H9 (cell line): ENCODE measurements around the gene LXN. TPM values are rescaled to one million over a fixed set of nuclear protein-coding genes. Genes with fewer than 3 reads are reported as not detected.

ENCODE experiments used
- DNase-seq: peaks from one replicate; pipeline ENCODE4 v3.0.0-alpha.2; 2017
- H2AFZ ChIP-seq: one replicate; pipeline ENCODE4 v1.6.1; 2013; ENCODE audit warnings: mild to moderate bottlenecking, low read length, control low read depth, moderate library complexity
- H2AK5ac ChIP-seq: 2 replicates; pipeline ENCODE4 v1.6.1; 2013; ENCODE audit warnings: low read length, control low read depth, mixed read lengths; ENCODE audit not compliant: insufficient read length
- H2BK120ac ChIP-seq: one replicate; pipeline ENCODE4 v1.6.1; 2013; ENCODE audit warnings: low read depth, mild to moderate bottlenecking, low read length, control low read depth, inconsistent platforms; ENCODE audit not compliant: poor library complexity, severe bottlenecking
- H2BK12ac ChIP-seq: 2 replicates; pipeline ENCODE4 v1.6.1; 2013; ENCODE audit warnings: low read length, control low read depth, mixed read lengths, low read depth; ENCODE audit not compliant: insufficient read length
- H2BK15ac ChIP-seq: 2 replicates; pipeline ENCODE4 v1.6.1; 2013; ENCODE audit warnings: low read depth, low read length, control low read depth
- H2BK20ac ChIP-seq: one replicate; pipeline ENCODE4 v1.6.1; 2013; ENCODE audit warnings: low read depth, mild to moderate bottlenecking, low read length, control low read depth, inconsistent platforms; ENCODE audit not compliant: poor library complexity, severe bottlenecking
- H2BK5ac ChIP-seq: 2 replicates; pipeline ENCODE4 v1.6.1; 2013; ENCODE audit warnings: low read length, control low read depth, mixed read lengths; ENCODE audit not compliant: insufficient read length
- H3K14ac ChIP-seq: 2 replicates; pipeline ENCODE4 v1.6.1; 2013; ENCODE audit warnings: low read length, control low read depth; ENCODE audit not compliant: insufficient read depth
- H3K18ac ChIP-seq: 2 replicates; pipeline ENCODE4 v1.6.1; 2013; ENCODE audit warnings: low read depth, mild to moderate bottlenecking, mixed read lengths, low read length, control low read depth; ENCODE audit not compliant: insufficient read length
- H3K23ac ChIP-seq: 2 replicates; pipeline ENCODE4 v1.6.1; 2013; ENCODE audit warnings: low read length, control low read depth, mixed read lengths, low read depth; ENCODE audit not compliant: insufficient read length
- H3K23me2 ChIP-seq: 2 replicates; pipeline ENCODE4 v1.6.1; 2013; ENCODE audit warnings: low read depth, mild to moderate bottlenecking, mixed read lengths, low read length, control low read depth; ENCODE audit not compliant: insufficient read length, poor library complexity, severe bottlenecking
- H3K27ac ChIP-seq: 2 replicates; pipeline ENCODE4 v1.5.1; 2013; ENCODE audit warnings: low read length, control low read depth, mixed read lengths, low read depth; ENCODE audit not compliant: insufficient read length
- H3K27me3 ChIP-seq: 2 replicates; pipeline ENCODE4 v1.6.1; 2013; ENCODE audit warnings: low read length, control low read depth, inconsistent platforms; ENCODE audit not compliant: insufficient read depth
- H3K4ac ChIP-seq: 2 replicates; pipeline ENCODE4 v1.6.1; 2013; ENCODE audit warnings: low read depth, mild to moderate bottlenecking, control low read depth, inconsistent platforms, low read length, moderate library complexity
- H3K4me1 ChIP-seq: 2 replicates; pipeline ENCODE4 v1.6.1; 2013; ENCODE audit warnings: low read length, control low read depth, inconsistent platforms; ENCODE audit not compliant: insufficient read depth
- H3K4me2 ChIP-seq: 2 replicates; pipeline ENCODE4 v1.6.1; 2013; ENCODE audit warnings: low read length, control low read depth, mixed read lengths; ENCODE audit not compliant: insufficient read length, insufficient read depth
- H3K56ac ChIP-seq: 2 replicates; pipeline ENCODE4 v1.6.1; 2013; ENCODE audit warnings: low read depth, mild to moderate bottlenecking, mixed read lengths, low read length, control low read depth; ENCODE audit not compliant: insufficient read length
- H3K79me1 ChIP-seq: 2 replicates; pipeline ENCODE4 v1.6.1; 2013; ENCODE audit warnings: low read depth, mild to moderate bottlenecking, moderate library complexity, low read length, control low read depth, inconsistent platforms; ENCODE audit not compliant: insufficient read depth, poor library complexity, severe bottlenecking
- H3K79me2 ChIP-seq: 2 replicates; pipeline ENCODE4 v1.6.1; 2013; ENCODE audit warnings: low read length, control low read depth, inconsistent platforms; ENCODE audit not compliant: insufficient read depth
- H3K9ac ChIP-seq: 2 replicates; pipeline ENCODE4 v1.6.1; 2013; ENCODE audit warnings: low read length, control low read depth, mixed read lengths; ENCODE audit not compliant: insufficient read length; ENCODE audit errors: extremely low read depth
- H3K9me3 ChIP-seq: one replicate; pipeline ENCODE4 v1.6.1; 2013; ENCODE audit warnings: low read depth, low read length, inconsistent platforms; ENCODE audit not compliant: control insufficient read depth
- H3T11ph ChIP-seq: one replicate; pipeline ENCODE4 v1.6.1; 2013; ENCODE audit warnings: mild to moderate bottlenecking, low read length, control low read depth, inconsistent platforms
- H4K20me1 ChIP-seq: one replicate; pipeline ENCODE4 v1.6.1; 2013; ENCODE audit not compliant: control insufficient read depth, insufficient read length, insufficient read depth
- H4K5ac ChIP-seq: 2 replicates; pipeline ENCODE4 v1.6.1; 2013; ENCODE audit warnings: low read depth, mild to moderate bottlenecking, mixed read lengths, low read length, control low read depth; ENCODE audit not compliant: insufficient read length
- H4K8ac ChIP-seq: replicated peaks from 2 replicates; pipeline ENCODE4 v1.6.1; 2013; ENCODE audit warnings: low read length, control low read depth, mixed read lengths, low read depth; ENCODE audit not compliant: insufficient read length
- H4K91ac ChIP-seq: 2 replicates; pipeline ENCODE4 v1.6.1; 2013; ENCODE audit warnings: low read depth, mild to moderate bottlenecking, moderate library complexity, mixed read lengths, low read length, control low read depth; ENCODE audit not compliant: insufficient read length
- H3K27ac Mint-ChIP-seq, 3 experiments: 2 replicates in 2 of 3; 3 replicates in 1 of 3; pipeline ENCODE4 v1.8.0; 2020 to 2021; ENCODE audit warnings: mixed read lengths in 3 of 3, mild to moderate bottlenecking in 1 of 3, moderate library complexity in 1 of 3
- H3K27me3 Mint-ChIP-seq: 2 replicates; pipeline ENCODE4 v1.8.0; 2021; ENCODE audit warnings: low read depth, mild to moderate bottlenecking, moderate library complexity, mixed read lengths
- H3K36me3 Mint-ChIP-seq, 3 experiments: 2 replicates in 2 of 3; 3 replicates in 1 of 3; pipeline ENCODE4 v1.8.0; 2020 to 2021; ENCODE audit warnings: low read depth in 3 of 3, mixed read lengths in 3 of 3; ENCODE audit not compliant: insufficient read depth in 1 of 3
- H3K4me1 Mint-ChIP-seq, 2 experiments: 2 replicates each; pipeline ENCODE4 v1.8.0; 2020; ENCODE audit warnings: mixed read lengths in 2 of 2
- H3K4me3 Mint-ChIP-seq, 2 experiments: 2 replicates in 1 of 2; 3 replicates in 1 of 2; pipeline ENCODE4 v1.8.0; 2020 to 2021; ENCODE audit warnings: mild to moderate bottlenecking in 2 of 2, mixed read lengths in 2 of 2, moderate library complexity in 1 of 2
- H3K9me3 Mint-ChIP-seq, 2 experiments: 2 replicates in 1 of 2; 3 replicates in 1 of 2; pipeline ENCODE4 v1.8.0; 2020; ENCODE audit warnings: mild to moderate bottlenecking in 2 of 2, mixed read lengths in 2 of 2, moderate library complexity in 1 of 2
- CTCF ChIP-seq: fragments of 200-600 bp; sonication (generic); conservative IDR thresholded peaks from 3 replicates; pipeline ENCODE4 v1.8.0; 2021; ENCODE audit warnings: antibody characterized with exemption, mild to moderate bottlenecking
- WGBS: extraction: QIAGEN DNeasy Blood & Tissue Kit; methylation state at CpG from one replicate; pipeline ENCODE4 v1.1.7; 2013; ENCODE audit warnings: missing lambda C conversion rate, low lambda C conversion rate, mixed read lengths; ENCODE audit not compliant: insufficient read length; ENCODE audit errors: extremely low coverage; 5-methylcytosine and 5-hydroxymethylcytosine counted together
- total RNA-seq: library from RNA; stranded (reverse); gene quantifications from 2 replicates; pipeline ENCODE4 v1.2.1, GENCODE V29; 2021

The LXN gene
- total RNA-seq, 1 experiment from 2014 or later = 6.7 TPM

GRCh38 chr3:158703566-158703965 is 31.1 kb upstream of the LXN start:
- Histone ChIP-seq H3K79me2 (no peaks in the 10 kb centered on the region), H3T11ph (no peak overlapping the region), H2AFZ (no peak overlapping the region), H2BK12ac (no peak overlapping the region), H2BK120ac (no peak overlapping the region), H3K27me3 (no peaks in the 10 kb centered on the region), H3K27ac (no peak overlapping the region), H4K5ac (no peak overlapping the region), H3K9me3 (no peaks in the 10 kb centered on the region), H3K4ac (no peak overlapping the region), H3K14ac (no peak overlapping the region), H4K20me1 (no peaks in the 10 kb centered on the region), H2BK5ac (no peak overlapping the region), H3K9ac (no peak overlapping the region), H2AK5ac (no peak overlapping the region), H2BK15ac (no peak overlapping the region), H3K23ac (no peak overlapping the region), H3K23me2 (no peaks in the 10 kb centered on the region), H3K79me1 (no peaks in the 10 kb centered on the region), H3K18ac (no peak overlapping the region), H3K4me2 (no peak overlapping the region), H3K56ac (no peak overlapping the region), H2BK20ac (no peak overlapping the region), H4K91ac (no peak overlapping the region), H3K4me1 (no peaks in the 10 kb centered on the region), H4K8ac (no peak overlapping the region)
- no peak overlapping the region for H3K4me3 Mint-ChIP-seq
- peaks cover 0 to 2% (median 2%) of the 10 kb centered on the region in 3 experiments; a peak in 2 of 7 replicates for H3K36me3 Mint-ChIP-seq
- no peaks in the 10 kb centered on the region for H3K27me3 Mint-ChIP-seq
- no peak for TF ChIP-seq CTCF
- no CpG with 5 or more reads among the region's 1 CpG for WGBS
- DNase-seq = no peak
- no peak overlapping the region for H3K27ac Mint-ChIP-seq
- H3K4me1 Mint-ChIP-seq = no peaks in the 10 kb centered on the region
- no peaks in the 10 kb centered on the region for H3K9me3 Mint-ChIP-seq
